Smooth muscle cell of the umbilical artery (primary cell): Measurements from ENCODE around the gene POFUT2. TPM values are rescaled to one million over a fixed set of nuclear protein-coding genes. Genes with fewer than 3 reads are reported as not detected.

Source experiments
- total RNA-seq: library from RNA; depleted of rRNA; stranded (reverse); fragments of >200 nt; gene quantifications from 2 replicates; pipeline ENCODE4 v1.2.3, GENCODE V29; 2014

POFUT2 gene
- total RNA-seq = 140 and 154 TPM in 2 replicates

GRCh38 chr21:45287438-45288391 lies at the start of gene POFUT2:
POFUT2 (minus strand) TSS chr21:45287895; CDS start chr21:45287871, 24 bp downstream.

Other genes with a start within 250 kb of the POFUT2 start
- gene ADARB1, start 213.3 kb downstream of the POFUT2 start, total RNA-seq = 55.8 and 67.8 TPM in 2 replicates
- gene COL18A1, start 117.3 kb upstream of the POFUT2 start, total RNA-seq = 203 and 239 TPM in 2 replicates